Measurements from ENCODE around the gene WDR4.
"Not testable (repeated sequence)": the region's sequence is repeated elsewhere in the genome, so short reads cannot be mapped to it uniquely, and the experiment has no call there.

WDR4 gene

GRCh38 chr21:42905195-42905594 is 25.9 kb upstream of the WDR4 start:
- H3K36me3 ChIP-seq (ENCODE audit: insufficient read depth, low read length) = peaks cover 65% of the 10 kb centered on the region
- H2AFZ ChIP-seq (ENCODE audit: low read depth, low read length) = no peak overlapping the region
- peaks cover 24% of the 10 kb centered on the region for H3K9me3 ChIP-seq (ENCODE audit: low read length)
- no peak overlapping the region for H3K4me3 ChIP-seq (ENCODE audit: low read length)
- H3K4me1 ChIP-seq (ENCODE audit: insufficient read depth, low read length) = no peaks in the 10 kb centered on the region
- no peaks in the 10 kb centered on the region for H3K27me3 ChIP-seq (ENCODE audit: insufficient read depth, low read length)

- Histone ChIP-seq H3K9me3 (ENCODE audit: low read length) (peaks cover 24% of the 10 kb centered on the region), H3K4me1 (ENCODE audit: insufficient read depth, low read length) (no peaks in the 10 kb centered on the region), H2AFZ (ENCODE audit: low read depth, low read length) (no peak overlapping the region), H3K27me3 (ENCODE audit: insufficient read depth, low read length) (no peaks in the 10 kb centered on the region), H3K4me3 (ENCODE audit: low read length) (no peak overlapping the region), H3K36me3 (ENCODE audit: insufficient read depth, low read length) (peaks cover 63% of the 10 kb centered on the region)
Measured at GRCh38 chr21:42903817-42904216, 24.5 kb upstream of the WDR4 start.

GRCh38 chr21:42900446-42900845 is 21.1 kb upstream of the WDR4 start:
- Histone ChIP-seq H2AFZ (ENCODE audit: low read depth, low read length) (no peak overlapping the region), H3K36me3 (ENCODE audit: insufficient read depth, low read length) (peaks cover 57% of the 10 kb centered on the region), H3K4me3 (ENCODE audit: low read length) (no peak overlapping the region), H3K4me1 (ENCODE audit: insufficient read depth, low read length) (no peaks in the 10 kb centered on the region), H3K27me3 (ENCODE audit: insufficient read depth, low read length) (no peaks in the 10 kb centered on the region), H3K9me3 (ENCODE audit: low read length) (peaks cover 6% of the 10 kb centered on the region)

- H3K36me3 ChIP-seq (ENCODE audit: insufficient read depth, low read length) = peaks cover 13% of the 10 kb centered on the region
- no peaks in the 10 kb centered on the region for H3K27me3 ChIP-seq (ENCODE audit: insufficient read depth, low read length)
- no peaks in the 10 kb centered on the region for H3K9me3 ChIP-seq (ENCODE audit: low read length)
- peak within 1 kb of the TSS; percentile 93 for H3K4me3 ChIP-seq (ENCODE audit: low read length)
- peaks cover 6% of the 10 kb centered on the region for H3K4me1 ChIP-seq (ENCODE audit: insufficient read depth, low read length)
- peak within 1 kb of the TSS; percentile 52 for H2AFZ ChIP-seq (ENCODE audit: low read depth, low read length)
Measured at GRCh38 chr21:42892931-42893755, 13.8 kb upstream of the WDR4 start, which contains the start of gene NDUFV3. TSS of gene NDUFV3 (plus strand) at chr21:42893309. CDS start at chr21:42893334, 25 bp downstream.

GRCh38 chr21:42892582-42892930 is 13.2 kb upstream of the WDR4 start:
- H3K36me3 ChIP-seq (ENCODE audit: insufficient read depth, low read length) = peaks cover 9% of the 10 kb centered on the region
- H3K4me3 ChIP-seq (ENCODE audit: low read length) = peak overlapping the region; percentile 93
- H2AFZ ChIP-seq (ENCODE audit: low read depth, low read length) = peak overlapping the region; percentile 42
- peaks cover 6% of the 10 kb centered on the region for H3K4me1 ChIP-seq (ENCODE audit: insufficient read depth, low read length)
- no peaks in the 10 kb centered on the region for H3K9me3 ChIP-seq (ENCODE audit: low read length)
- H3K27me3 ChIP-seq (ENCODE audit: insufficient read depth, low read length) = no peaks in the 10 kb centered on the region

GRCh38 chr21:42887326-42887725 is 8.0 kb upstream of the WDR4 start:
- Histone ChIP-seq H3K27me3 (ENCODE audit: insufficient read depth, low read length) (no peaks in the 10 kb centered on the region), H3K9me3 (ENCODE audit: low read length) (peaks cover 1% of the 10 kb centered on the region), H3K4me3 (ENCODE audit: low read length) (no peak overlapping the region), H2AFZ (ENCODE audit: low read depth, low read length) (no peak overlapping the region), H3K4me1 (ENCODE audit: insufficient read depth, low read length) (peaks cover 2% of the 10 kb centered on the region), H3K36me3 (ENCODE audit: insufficient read depth, low read length) (no peaks in the 10 kb centered on the region)

GRCh38 chr21:42883921-42884320 is 4.6 kb upstream of the WDR4 start:
- peaks cover 1% of the 10 kb centered on the region for H3K9me3 ChIP-seq (ENCODE audit: low read length)
- H3K27me3 ChIP-seq (ENCODE audit: insufficient read depth, low read length) = no peaks in the 10 kb centered on the region
- H3K4me1 ChIP-seq (ENCODE audit: insufficient read depth, low read length) = no peaks in the 10 kb centered on the region
- no peak overlapping the region for H3K4me3 ChIP-seq (ENCODE audit: low read length)
- no peak overlapping the region for H2AFZ ChIP-seq (ENCODE audit: low read depth, low read length)
- no peaks in the 10 kb centered on the region for H3K36me3 ChIP-seq (ENCODE audit: insufficient read depth, low read length)

GRCh38 chr21:42880352-42880751 is 1.0 kb upstream of the WDR4 start:
- peaks cover 1% of the 10 kb centered on the region for H3K9me3 ChIP-seq (ENCODE audit: low read length)
- no peaks in the 10 kb centered on the region for H3K27me3 ChIP-seq (ENCODE audit: insufficient read depth, low read length)
- no peak overlapping the region for H2AFZ ChIP-seq (ENCODE audit: low read depth, low read length)
- H3K36me3 ChIP-seq (ENCODE audit: insufficient read depth, low read length) = peaks cover 7% of the 10 kb centered on the region
- peaks cover 9% of the 10 kb centered on the region for H3K4me1 ChIP-seq (ENCODE audit: insufficient read depth, low read length)
- peak overlapping the region; percentile 79 for H3K4me3 ChIP-seq (ENCODE audit: low read length)

GRCh38 chr21:42878678-42878992 is 704 bp downstream of the WDR4 start:
- no peaks in the 10 kb centered on the region for H3K9me3 ChIP-seq (ENCODE audit: low read length)
- H3K4me3 ChIP-seq (ENCODE audit: low read length) = peak overlapping the region; percentile 79
- no peaks in the 10 kb centered on the region for H3K27me3 ChIP-seq (ENCODE audit: insufficient read depth, low read length)

GRCh38 chr21:42875811-42876210 is 3.5 kb downstream of the WDR4 start:
- H3K36me3 ChIP-seq (ENCODE audit: insufficient read depth, low read length) = peaks cover 31% of the 10 kb centered on the region
- H3K4me1 ChIP-seq (ENCODE audit: insufficient read depth, low read length) = not testable (repeated sequence)

More at GRCh38 chr21:42878678-42878992, 704 bp downstream of the WDR4 start:
- Histone ChIP-seq H3K36me3 (ENCODE audit: insufficient read depth, low read length) (peaks cover 12% of the 10 kb centered on the region), H2AFZ (ENCODE audit: low read depth, low read length) (peak overlapping the region; percentile 61), H3K4me1 (ENCODE audit: insufficient read depth, low read length) (peaks cover 9% of the 10 kb centered on the region)

GRCh38 chr21:42873096-42873495 is 6.2 kb downstream of the WDR4 start:
- no peak overlapping the region for H3K4me3 ChIP-seq (ENCODE audit: low read length)
- H2AFZ ChIP-seq (ENCODE audit: low read depth, low read length) = no peak overlapping the region
- peaks cover 2% of the 10 kb centered on the region for H3K4me1 ChIP-seq (ENCODE audit: insufficient read depth, low read length)
- H3K27me3 ChIP-seq (ENCODE audit: insufficient read depth, low read length) = no peaks in the 10 kb centered on the region
- H3K36me3 ChIP-seq (ENCODE audit: insufficient read depth, low read length) = peaks cover 52% of the 10 kb centered on the region
- no peaks in the 10 kb centered on the region for H3K9me3 ChIP-seq (ENCODE audit: low read length)

More at GRCh38 chr21:42875811-42876210, 3.5 kb downstream of the WDR4 start:
- H3K4me3 ChIP-seq (ENCODE audit: low read length); H2AFZ ChIP-seq (ENCODE audit: low read depth, low read length); H3K27me3 ChIP-seq (ENCODE audit: insufficient read depth, low read length); H3K9me3 ChIP-seq (ENCODE audit: low read length): not testable (repeated sequence)

GRCh38 chr21:42868196-42868595 is 11.1 kb downstream of the WDR4 start:
- no peak overlapping the region for H2AFZ ChIP-seq (ENCODE audit: low read depth, low read length)
- H3K4me3 ChIP-seq (ENCODE audit: low read length) = no peak overlapping the region
- no peaks in the 10 kb centered on the region for H3K27me3 ChIP-seq (ENCODE audit: insufficient read depth, low read length)
- no peaks in the 10 kb centered on the region for H3K9me3 ChIP-seq (ENCODE audit: low read length)
- H3K36me3 ChIP-seq (ENCODE audit: insufficient read depth, low read length) = peaks cover 44% of the 10 kb centered on the region
- H3K4me1 ChIP-seq (ENCODE audit: insufficient read depth, low read length) = no peaks in the 10 kb centered on the region

GRCh38 chr21:42865776-42866160 is 13.6 kb downstream of the WDR4 start:
- Histone ChIP-seq H3K4me3 (ENCODE audit: low read length) (no peak overlapping the region), H2AFZ (ENCODE audit: low read depth, low read length) (no peak overlapping the region), H3K27me3 (ENCODE audit: insufficient read depth, low read length) (no peaks in the 10 kb centered on the region), H3K4me1 (ENCODE audit: insufficient read depth, low read length) (no peaks in the 10 kb centered on the region), H3K9me3 (ENCODE audit: low read length) (no peaks in the 10 kb centered on the region), H3K36me3 (ENCODE audit: insufficient read depth, low read length) (peaks cover 48% of the 10 kb centered on the region)
